Neuron (in vitro differentiated cells): ENCODE measurements around the gene GPR78.
"Not testable (repeated sequence)": the region's sequence is repeated elsewhere in the genome, so short reads cannot be mapped to it uniquely, and the experiment has no call there.

Experiments
- H2AFZ ChIP-seq: one replicate; pipeline ENCODE4 v1.6.1; 2013; ENCODE audit warnings: low read depth, mild to moderate bottlenecking, inconsistent platforms, low read length, moderate library complexity
- H3K27me3 ChIP-seq: one replicate; pipeline ENCODE4 v1.6.1; 2013; ENCODE audit warnings: low read length; ENCODE audit not compliant: insufficient read depth
- H3K36me3 ChIP-seq: one replicate; pipeline ENCODE4 v1.6.1; 2013; ENCODE audit warnings: low read length; ENCODE audit not compliant: insufficient read depth
- H3K4me1 ChIP-seq: one replicate; pipeline ENCODE4 v1.6.1; 2013; ENCODE audit warnings: low read length; ENCODE audit not compliant: insufficient read depth
- H3K4me3 ChIP-seq: 2 replicates; pipeline ENCODE4 v1.5.1; 2013; ENCODE audit warnings: mild to moderate bottlenecking, low read length, moderate library complexity
- H3K9me3 ChIP-seq: one replicate; pipeline ENCODE4 v1.6.1; 2013; ENCODE audit warnings: low read length

The GPR78 gene

GRCh38 chr4:8617486-8618040 is 37.4 kb downstream of the GPR78 start:
- Histone ChIP-seq H3K4me1 (no peaks in the 10 kb centered on the region), H2AFZ (no peak overlapping the region), H3K36me3 (no peaks in the 10 kb centered on the region), H3K27me3 (peaks cover 24% of the 10 kb centered on the region), H3K9me3 (no peaks in the 10 kb centered on the region), H3K4me3 (no peak overlapping the region)

GRCh38 chr4:8618421-8618820 is 38.2 kb downstream of the GPR78 start:
- no peak overlapping the region for H3K4me3 ChIP-seq
- no peaks in the 10 kb centered on the region for H3K36me3 ChIP-seq
- peaks cover 19% of the 10 kb centered on the region for H3K27me3 ChIP-seq

DNA sequence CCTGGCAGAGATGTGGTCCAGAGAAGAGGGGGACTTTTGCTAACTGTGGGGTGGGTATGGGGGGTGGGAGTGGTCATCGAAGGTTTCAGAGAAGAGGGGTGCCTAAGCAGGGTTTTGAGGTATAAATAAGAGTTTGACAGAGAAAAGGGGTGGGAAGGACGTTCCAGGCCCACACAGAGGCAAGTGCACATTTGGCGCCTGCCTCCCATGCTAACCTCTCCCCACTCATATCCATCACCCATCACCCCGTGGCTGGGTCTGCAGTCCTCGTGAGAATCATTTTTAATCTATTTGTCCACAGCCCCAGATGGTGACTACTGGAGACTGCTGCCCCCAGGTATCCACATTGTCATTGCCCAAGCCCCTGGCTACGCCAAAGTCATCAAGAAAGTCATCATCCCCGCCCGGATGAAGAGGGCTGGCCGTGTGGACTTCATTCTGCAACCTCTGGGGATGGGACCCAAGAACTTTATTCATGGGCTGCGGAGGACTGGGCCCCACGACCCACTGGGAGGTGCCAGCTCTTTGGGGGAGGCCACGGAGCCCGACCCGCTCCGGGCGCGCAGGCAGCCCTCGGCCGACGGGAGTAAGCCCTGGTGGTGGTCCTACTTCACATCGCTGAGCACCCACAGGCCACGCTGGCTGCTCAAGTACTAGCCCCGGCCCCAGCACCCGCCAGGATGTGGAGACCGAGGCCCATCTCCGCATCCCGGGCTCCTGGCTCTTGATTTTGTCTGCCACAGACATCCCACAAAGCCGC is 38.9 kb downstream of the GPR78 start:
- H3K9me3 ChIP-seq = no peaks in the 10 kb centered on the region
- no peaks in the 10 kb centered on the region for H3K4me1 ChIP-seq
- no peak overlapping the region for H2AFZ ChIP-seq
- no peaks in the 10 kb centered on the region for H3K36me3 ChIP-seq
- peaks cover 16% of the 10 kb centered on the region for H3K27me3 ChIP-seq
- H3K4me3 ChIP-seq = no peak overlapping the region

More at GRCh38 chr4:8618421-8618820, 38.2 kb downstream of the GPR78 start:
- Histone ChIP-seq H2AFZ (no peak overlapping the region), H3K4me1 (no peaks in the 10 kb centered on the region), H3K9me3 (no peaks in the 10 kb centered on the region)

DNA sequence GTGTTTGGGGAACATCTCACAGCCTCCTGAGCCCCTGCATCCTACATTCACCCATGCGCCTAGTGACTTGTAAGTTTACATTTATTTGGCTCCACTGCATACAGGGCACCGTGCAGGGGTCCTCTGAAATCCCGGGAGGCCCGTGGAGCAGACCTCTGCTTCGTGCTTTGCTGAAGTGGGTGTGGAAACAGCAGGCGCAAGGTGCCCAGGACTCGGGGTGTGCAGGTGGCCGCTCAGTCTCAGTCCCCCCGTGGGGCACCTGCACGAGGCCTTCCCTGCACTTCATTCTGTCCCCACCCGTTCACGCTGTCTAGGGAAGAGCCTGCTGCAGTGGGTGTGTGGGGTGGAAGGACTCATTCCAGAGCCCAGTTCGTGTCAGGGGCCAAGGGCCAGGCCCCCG is 40.9 kb downstream of the GPR78 start:
- not testable (repeated sequence) for H3K36me3 ChIP-seq, H3K9me3 ChIP-seq, H3K4me1 ChIP-seq, H3K4me3 ChIP-seq, H2AFZ ChIP-seq
- peaks cover 16% of the 10 kb centered on the region for H3K27me3 ChIP-seq

- not testable (repeated sequence) for H3K4me1 ChIP-seq, H3K9me3 ChIP-seq, H3K27me3 ChIP-seq, H3K4me3 ChIP-seq, H3K36me3 ChIP-seq, H2AFZ ChIP-seq
Measured at GRCh38 chr4:8624601-8625272, 44.5 kb downstream of the GPR78 start.

GRCh38 chr4:8630240-8630905 is 50.2 kb downstream of the GPR78 start:
- not testable (repeated sequence) for H2AFZ ChIP-seq, H3K4me3 ChIP-seq, H3K9me3 ChIP-seq, H3K27me3 ChIP-seq, H3K36me3 ChIP-seq, H3K4me1 ChIP-seq

DNA sequence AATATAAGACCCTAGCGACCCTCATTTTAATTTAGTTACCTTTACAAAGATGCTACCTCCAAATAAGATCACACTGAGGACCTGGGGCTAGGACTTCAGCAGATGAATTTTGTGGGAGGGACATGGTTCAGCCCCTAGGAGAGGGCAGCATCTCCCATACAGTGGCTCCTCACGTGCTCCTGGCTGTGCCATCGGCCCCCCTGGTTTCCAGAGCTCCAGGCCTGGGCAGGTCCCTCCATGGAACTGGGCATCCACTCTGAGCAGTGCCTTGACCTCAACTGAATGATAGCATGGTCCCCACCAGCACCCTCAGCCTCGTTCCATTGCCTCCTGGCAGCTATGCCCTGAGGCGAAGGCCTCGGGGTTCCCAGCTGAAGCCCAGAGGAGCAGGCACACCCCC is 51.7 kb downstream of the GPR78 start:
- not testable (repeated sequence) for H2AFZ ChIP-seq, H3K27me3 ChIP-seq, H3K4me1 ChIP-seq, H3K4me3 ChIP-seq, H3K9me3 ChIP-seq, H3K36me3 ChIP-seq

DNA sequence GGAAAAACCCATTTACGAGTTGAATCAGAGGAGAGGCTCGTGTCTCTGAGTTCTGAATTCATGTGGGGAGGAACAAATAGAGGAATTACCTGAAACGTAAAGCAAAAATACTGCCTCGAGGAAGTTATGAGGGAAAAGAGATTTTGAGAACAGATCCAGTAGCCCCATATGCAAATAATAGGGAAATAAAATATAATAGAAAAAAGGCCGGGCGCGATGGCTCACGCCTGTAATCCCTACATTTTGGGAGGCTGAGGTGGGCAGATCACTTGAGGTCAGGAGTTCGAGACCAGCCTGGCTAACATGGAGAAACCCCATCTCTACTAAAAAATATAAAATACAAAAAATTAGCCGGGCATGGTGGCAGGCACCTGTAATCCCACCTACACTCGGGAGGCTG is 54.6 kb downstream of the GPR78 start:
- H3K9me3 ChIP-seq, H3K4me1 ChIP-seq, H3K4me3 ChIP-seq, H3K36me3 ChIP-seq, H3K27me3 ChIP-seq, H2AFZ ChIP-seq: not testable (repeated sequence)

GRCh38 chr4:8635897-8636554 is 55.8 kb downstream of the GPR78 start:
- not testable (repeated sequence) for H3K4me1 ChIP-seq, H3K36me3 ChIP-seq, H3K27me3 ChIP-seq, H2AFZ ChIP-seq, H3K9me3 ChIP-seq, H3K4me3 ChIP-seq
